T47D (cell line): ENCODE results near the gene FCAMR.

ENCODE experiments used
- DNase-seq, 2 experiments: peaks; one replicate each; pipeline versions ENCODE4 v3.0.0 to v3.0.0-alpha.2; 2011 to 2012; ENCODE audit warnings: low read depth in 1 of 2, low spot score in 1 of 2
- JUND ChIP-seq: IDR thresholded peaks from 2 replicates; pipeline ENCODE4 v1.6.1; 2012; ENCODE audit warnings: low read depth
- in situ Hi-C: cut with HindIII; loops from 2 replicates; pipeline ENCODE4 v1.10.0; 2016; ENCODE audit warnings: low sequenced_read_pairs, low pct_unique_long_range_greater_than_20kb

FCAMR gene

GRCh38 chr1:207006914-207007313 lies 36.7 kb upstream of the FCAMR start:
- no peak for DNase-seq
- no peak for TF ChIP-seq JUND
- in situ Hi-C loops = no loop called here

DNA sequence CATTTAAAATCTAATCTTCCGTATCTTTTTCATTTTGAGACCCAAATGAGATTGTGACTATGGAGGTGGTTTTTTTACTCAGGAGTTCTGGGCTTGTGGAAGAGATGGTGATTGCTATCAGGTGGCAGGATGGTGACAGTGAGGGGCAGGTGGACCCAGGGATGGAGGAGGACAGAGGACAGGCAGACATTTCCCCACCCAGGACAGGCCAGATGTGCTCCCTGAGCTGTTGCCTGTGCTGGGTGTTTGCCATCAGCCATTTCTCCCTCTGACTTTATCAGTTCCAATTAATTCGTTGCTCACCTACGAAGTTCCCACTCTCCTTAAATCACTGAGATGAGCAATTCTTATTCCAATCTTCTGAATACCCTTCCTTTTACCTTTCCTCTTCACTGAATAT lies 35.8 kb upstream of the FCAMR start:
- no peak for DNase-seq
- in situ Hi-C loops = no loop called here
- TF ChIP-seq JUND = no peak

DNA sequence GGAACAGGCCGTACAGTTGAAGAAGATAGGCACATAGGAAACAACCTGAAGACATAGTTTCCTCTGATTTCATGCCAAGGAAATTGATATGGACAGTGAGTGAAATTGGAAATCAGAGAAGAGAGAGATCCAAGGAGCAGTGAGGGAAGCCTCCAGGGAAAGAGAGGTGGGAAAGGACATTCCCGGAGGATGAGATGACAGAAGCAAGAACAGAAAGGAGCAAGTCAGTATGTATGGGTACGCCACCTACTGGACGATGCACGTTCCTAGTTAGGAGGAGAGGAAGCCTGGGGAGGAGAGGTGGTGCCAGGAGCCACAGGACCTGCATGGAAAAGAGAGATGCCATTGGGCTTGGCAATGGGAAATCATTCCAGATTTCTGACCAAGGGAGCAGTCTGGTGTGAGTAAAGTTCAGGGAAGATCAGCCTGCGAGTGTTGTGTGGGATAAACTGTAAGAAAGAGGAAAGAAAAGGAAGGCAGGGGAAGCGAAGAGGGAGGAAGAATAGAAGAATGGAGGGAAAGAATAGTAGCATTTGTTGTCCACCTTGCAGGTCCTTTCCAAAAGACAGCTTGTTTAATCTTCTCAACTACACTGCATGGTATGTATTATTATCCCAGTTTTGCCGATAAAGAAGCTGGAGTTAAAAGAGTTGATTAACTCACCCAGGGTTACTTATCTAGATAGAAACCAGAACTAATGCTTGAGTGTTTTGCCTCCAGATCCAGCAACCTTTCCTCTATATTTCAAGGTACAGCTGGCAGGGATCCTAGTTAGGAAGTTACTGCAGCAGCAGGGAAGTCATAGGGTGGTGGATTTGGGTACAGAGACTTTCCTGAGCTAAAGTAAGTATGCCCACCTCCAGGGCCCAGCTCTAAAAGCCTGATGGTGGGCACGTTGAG lies 34.9 kb upstream of the FCAMR start:
- DNase-seq = peak; percentile 45 to 89

DNA sequence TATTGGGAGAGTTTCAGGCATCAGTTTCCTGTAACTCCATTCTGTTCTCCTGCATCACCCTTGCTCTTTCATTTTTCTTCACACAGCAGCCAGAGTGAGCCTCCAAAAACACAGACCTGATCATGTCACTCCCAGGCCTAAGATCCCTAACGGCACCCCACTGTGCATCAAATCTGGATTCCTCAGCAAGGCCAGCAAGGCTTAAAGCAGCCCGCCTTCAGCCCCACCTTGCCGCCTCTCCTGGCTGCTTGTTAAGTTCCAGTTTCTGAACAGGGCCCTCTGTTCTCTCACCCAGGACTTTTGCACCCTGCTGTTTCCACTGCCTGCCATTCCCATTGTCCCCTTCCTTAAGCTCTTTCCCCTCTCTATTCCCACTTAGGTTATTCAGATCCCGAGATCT lies 33.0 kb upstream of the FCAMR start:
- DNase-seq = no peak
- TF ChIP-seq JUND = no peak
- in situ Hi-C loops = no loop called here

More for the DNA sequence above, 34.9 kb upstream of the FCAMR start:
- in situ Hi-C loops = no loop called here
- no peak for TF ChIP-seq JUND

- TF ChIP-seq JUND = no peak
- in situ Hi-C loops = no loop called here
- peak in 1 of 2 experiments; percentile 94 for DNase-seq
Measured at GRCh38 chr1:207002724-207003146, 32.5 kb upstream of the FCAMR start.

GRCh38 chr1:207001492-207002245 lies 31.4 kb upstream of the FCAMR start:
- in situ Hi-C loops = no loop called here
- peak in 1 of 2 experiments; percentile 79 for DNase-seq
- no peak for TF ChIP-seq JUND

GRCh38 chr1:207000651-207001291 lies 30.5 kb upstream of the FCAMR start:
- in situ Hi-C loops = no loop called here
- no peak for TF ChIP-seq JUND
- no peak for DNase-seq

DNA sequence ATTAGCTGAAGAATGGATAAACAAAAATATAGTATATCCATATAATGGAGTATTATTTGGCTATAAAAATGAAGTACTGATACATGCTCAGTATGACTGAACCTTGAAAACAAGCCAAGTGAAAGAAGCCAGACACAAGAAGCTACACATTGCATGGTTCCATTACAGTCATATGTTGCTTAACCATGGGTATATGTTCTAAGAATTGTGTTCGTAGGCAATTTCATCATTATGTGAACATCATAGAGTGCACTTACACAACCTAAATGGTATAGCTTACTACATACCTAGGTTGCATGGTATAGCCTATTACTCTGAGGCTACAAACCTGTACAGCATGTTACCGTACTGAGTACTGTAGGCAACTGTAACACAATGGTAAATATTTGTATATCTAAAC lies 28.6 kb upstream of the FCAMR start:
- in situ Hi-C loops = no loop called here
- no peak for TF ChIP-seq JUND
- no peak for DNase-seq

GRCh38 chr1:206992790-206993189 lies 22.5 kb upstream of the FCAMR start:
- in situ Hi-C loops = no loop called here
- TF ChIP-seq JUND = no peak
- no peak for DNase-seq

- in situ Hi-C loops = no loop called here
- no peak for TF ChIP-seq JUND
- no peak for DNase-seq
Measured at GRCh38 chr1:206987873-206988272, 17.6 kb upstream of the FCAMR start.

GRCh38 chr1:206986885-206987284 lies 16.6 kb upstream of the FCAMR start:
- DNase-seq = no peak
- TF ChIP-seq JUND = no peak
- in situ Hi-C loops = no loop called here

- DNase-seq = no peak
- TF ChIP-seq JUND = no peak
- in situ Hi-C loops = no loop called here
Measured at GRCh38 chr1:206986402-206986801, 16.1 kb upstream of the FCAMR start.
